ENCODE data around the gene OPTC. TPM values are rescaled to one million over a fixed set of nuclear protein-coding genes. Genes with fewer than 3 reads are reported as not detected.

The OPTC gene
- polyA plus RNA-seq, 1 donor from 2014 or later: not detected

DNA sequence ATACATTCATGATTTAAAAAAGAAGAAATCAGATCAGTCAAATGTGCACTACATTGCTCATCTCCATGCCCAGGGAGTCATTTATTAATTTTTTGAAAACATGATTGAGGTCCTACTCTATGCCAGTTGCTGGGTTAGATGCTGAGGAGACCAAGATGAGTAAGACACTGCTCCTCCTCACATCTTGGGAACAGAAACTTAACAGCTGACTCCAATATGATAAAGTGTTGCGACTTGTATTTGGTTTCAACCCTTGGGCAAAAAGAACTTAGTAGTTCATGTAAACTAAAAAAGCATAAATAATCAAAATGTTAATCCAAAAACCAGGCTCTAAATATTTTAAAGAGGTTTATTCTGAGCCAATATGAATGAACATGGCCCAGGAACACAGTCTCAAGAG, 56.9 kb downstream of the OPTC start:
- Histone ChIP-seq H3F3A (ENCODE audit: insufficient read depth, low read length, poor library complexity, severe bottlenecking) (no peaks in the 10 kb centered on the region), H3K79me2 (replicated peaks; ENCODE audit: insufficient read depth, low read length) (no peaks in the 10 kb centered on the region), H3K9me2 (ENCODE audit: insufficient read depth, low read length) (no peaks in the 10 kb centered on the region), H3K4me3 (ENCODE audit: low read length) (no peak overlapping the region), H3K9ac (ENCODE audit: low read length) (no peak overlapping the region), H3K27me3 (ENCODE audit: insufficient read depth, low read depth, low read length) (no peaks in the 10 kb centered on the region), H4K20me1 (ENCODE audit: insufficient read depth) (no peaks in the 10 kb centered on the region), H3K27ac (ENCODE audit: low read length) (no peak overlapping the region), H3K9me3 (ENCODE audit: low read length) (no peaks in the 10 kb centered on the region), H3K4me2 (ENCODE audit: low read length) (no peak overlapping the region), H2AFZ (ENCODE audit: low read depth, low read length) (no peak overlapping the region), H3K36me3 (ENCODE audit: insufficient read depth, low read length) (no peaks in the 10 kb centered on the region)
- TF ChIP-seq, protein P1, sequence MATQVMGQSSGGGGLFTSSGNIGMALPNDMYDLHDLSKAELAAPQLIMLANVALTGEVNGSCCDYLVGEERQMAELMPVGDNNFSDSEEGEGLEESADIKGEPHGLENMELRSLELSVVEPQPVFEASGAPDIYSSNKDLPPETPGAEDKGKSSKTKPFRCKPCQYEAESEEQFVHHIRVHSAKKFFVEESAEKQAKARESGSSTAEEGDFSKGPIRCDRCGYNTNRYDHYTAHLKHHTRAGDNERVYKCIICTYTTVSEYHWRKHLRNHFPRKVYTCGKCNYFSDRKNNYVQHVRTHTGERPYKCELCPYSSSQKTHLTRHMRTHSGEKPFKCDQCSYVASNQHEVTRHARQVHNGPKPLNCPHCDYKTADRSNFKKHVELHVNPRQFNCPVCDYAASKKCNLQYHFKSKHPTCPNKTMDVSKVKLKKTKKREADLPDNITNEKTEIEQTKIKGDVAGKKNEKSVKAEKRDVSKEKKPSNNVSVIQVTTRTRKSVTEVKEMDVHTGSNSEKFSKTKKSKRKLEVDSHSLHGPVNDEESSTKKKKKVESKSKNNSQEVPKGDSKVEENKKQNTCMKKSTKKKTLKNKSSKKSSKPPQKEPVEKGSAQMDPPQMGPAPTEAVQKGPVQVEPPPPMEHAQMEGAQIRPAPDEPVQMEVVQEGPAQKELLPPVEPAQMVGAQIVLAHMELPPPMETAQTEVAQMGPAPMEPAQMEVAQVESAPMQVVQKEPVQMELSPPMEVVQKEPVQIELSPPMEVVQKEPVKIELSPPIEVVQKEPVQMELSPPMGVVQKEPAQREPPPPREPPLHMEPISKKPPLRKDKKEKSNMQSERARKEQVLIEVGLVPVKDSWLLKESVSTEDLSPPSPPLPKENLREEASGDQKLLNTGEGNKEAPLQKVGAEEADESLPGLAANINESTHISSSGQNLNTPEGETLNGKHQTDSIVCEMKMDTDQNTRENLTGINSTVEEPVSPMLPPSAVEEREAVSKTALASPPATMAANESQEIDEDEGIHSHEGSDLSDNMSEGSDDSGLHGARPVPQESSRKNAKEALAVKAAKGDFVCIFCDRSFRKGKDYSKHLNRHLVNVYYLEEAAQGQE (IDR thresholded peaks at IDR 0.05; ENCODE audit: borderline replicate concordance): no peak
- TF ChIP-seq EZH2 (IDR thresholded peaks at IDR 0.05; ENCODE audit: borderline replicate concordance, insufficient read depth, low read length, poor library complexity, severe bottlenecking) (no peak), EP300 (conservative IDR thresholded peaks at IDR 0.05; ENCODE audit: poor library complexity, severe bottlenecking) (no peak), TAF1 (IDR thresholded peaks at IDR 0.05; ENCODE audit: low read depth) (no peak), RAD21 (conservative IDR thresholded peaks at IDR 0.05) (no peak), SMC3 (conservative IDR thresholded peaks at IDR 0.05; ENCODE audit: poor library complexity) (no peak)

DNA sequence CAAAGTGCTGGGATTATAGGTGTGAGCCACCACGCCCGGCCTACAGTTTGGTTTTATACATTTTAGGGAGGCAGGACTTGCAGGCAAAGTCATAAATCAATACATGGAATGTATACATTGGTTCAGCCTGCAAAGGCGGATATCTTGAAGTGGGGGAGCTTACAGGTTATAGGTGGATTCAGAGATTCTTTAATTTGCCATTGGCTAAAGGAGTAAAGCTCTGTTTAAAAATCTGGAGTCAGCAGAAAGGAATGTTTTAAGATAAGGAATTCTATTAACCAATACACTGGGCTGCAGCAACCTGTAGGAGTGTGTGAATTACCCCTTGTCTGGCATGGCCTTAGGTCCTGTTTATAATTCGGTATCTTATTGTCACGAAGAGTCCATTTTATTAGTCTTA, 57.6 kb downstream of the OPTC start:
- Histone ChIP-seq H3K79me2 (replicated peaks; ENCODE audit: insufficient read depth, low read length) (no peaks in the 10 kb centered on the region), H2AFZ (ENCODE audit: low read depth, low read length) (no peak overlapping the region), H3K36me3 (ENCODE audit: insufficient read depth, low read length) (no peaks in the 10 kb centered on the region), H3F3A (ENCODE audit: insufficient read depth, low read length, poor library complexity, severe bottlenecking) (no peaks in the 10 kb centered on the region), H3K4me3 (ENCODE audit: low read length) (no peak overlapping the region), H3K9me3 (ENCODE audit: low read length) (no peaks in the 10 kb centered on the region), H3K9me2 (ENCODE audit: insufficient read depth, low read length) (no peaks in the 10 kb centered on the region), H3K27ac (ENCODE audit: low read length) (no peak overlapping the region), H3K4me2 (ENCODE audit: low read length) (no peak overlapping the region), H4K20me1 (ENCODE audit: insufficient read depth) (no peaks in the 10 kb centered on the region), H3K27me3 (ENCODE audit: insufficient read depth, low read depth, low read length) (no peaks in the 10 kb centered on the region), H3K9ac (ENCODE audit: low read length) (no peak overlapping the region)
- TF ChIP-seq TAF1 (IDR thresholded peaks at IDR 0.05; ENCODE audit: low read depth) (no peak), SMC3 (conservative IDR thresholded peaks at IDR 0.05; ENCODE audit: poor library complexity) (no peak), RAD21 (conservative IDR thresholded peaks at IDR 0.05) (no peak), EZH2 (IDR thresholded peaks at IDR 0.05; ENCODE audit: borderline replicate concordance, insufficient read depth, low read length, poor library complexity, severe bottlenecking) (no peak), EP300 (conservative IDR thresholded peaks at IDR 0.05; ENCODE audit: poor library complexity, severe bottlenecking) (no peak), MXI1 (conservative IDR thresholded peaks at IDR 0.05; ENCODE audit: poor library complexity, severe bottlenecking) (no peak)
- TF ChIP-seq, protein P1 (IDR thresholded peaks at IDR 0.05; ENCODE audit: borderline replicate concordance): no peak
- TF ChIP-seq, protein P2, sequence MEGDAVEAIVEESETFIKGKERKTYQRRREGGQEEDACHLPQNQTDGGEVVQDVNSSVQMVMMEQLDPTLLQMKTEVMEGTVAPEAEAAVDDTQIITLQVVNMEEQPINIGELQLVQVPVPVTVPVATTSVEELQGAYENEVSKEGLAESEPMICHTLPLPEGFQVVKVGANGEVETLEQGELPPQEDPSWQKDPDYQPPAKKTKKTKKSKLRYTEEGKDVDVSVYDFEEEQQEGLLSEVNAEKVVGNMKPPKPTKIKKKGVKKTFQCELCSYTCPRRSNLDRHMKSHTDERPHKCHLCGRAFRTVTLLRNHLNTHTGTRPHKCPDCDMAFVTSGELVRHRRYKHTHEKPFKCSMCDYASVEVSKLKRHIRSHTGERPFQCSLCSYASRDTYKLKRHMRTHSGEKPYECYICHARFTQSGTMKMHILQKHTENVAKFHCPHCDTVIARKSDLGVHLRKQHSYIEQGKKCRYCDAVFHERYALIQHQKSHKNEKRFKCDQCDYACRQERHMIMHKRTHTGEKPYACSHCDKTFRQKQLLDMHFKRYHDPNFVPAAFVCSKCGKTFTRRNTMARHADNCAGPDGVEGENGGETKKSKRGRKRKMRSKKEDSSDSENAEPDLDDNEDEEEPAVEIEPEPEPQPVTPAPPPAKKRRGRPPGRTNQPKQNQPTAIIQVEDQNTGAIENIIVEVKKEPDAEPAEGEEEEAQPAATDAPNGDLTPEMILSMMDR (IDR thresholded peaks at IDR 0.05; ENCODE audit: poor library complexity, severe bottlenecking): no peak
